ENCODE measurements around the gene LRRC27.

DNA sequence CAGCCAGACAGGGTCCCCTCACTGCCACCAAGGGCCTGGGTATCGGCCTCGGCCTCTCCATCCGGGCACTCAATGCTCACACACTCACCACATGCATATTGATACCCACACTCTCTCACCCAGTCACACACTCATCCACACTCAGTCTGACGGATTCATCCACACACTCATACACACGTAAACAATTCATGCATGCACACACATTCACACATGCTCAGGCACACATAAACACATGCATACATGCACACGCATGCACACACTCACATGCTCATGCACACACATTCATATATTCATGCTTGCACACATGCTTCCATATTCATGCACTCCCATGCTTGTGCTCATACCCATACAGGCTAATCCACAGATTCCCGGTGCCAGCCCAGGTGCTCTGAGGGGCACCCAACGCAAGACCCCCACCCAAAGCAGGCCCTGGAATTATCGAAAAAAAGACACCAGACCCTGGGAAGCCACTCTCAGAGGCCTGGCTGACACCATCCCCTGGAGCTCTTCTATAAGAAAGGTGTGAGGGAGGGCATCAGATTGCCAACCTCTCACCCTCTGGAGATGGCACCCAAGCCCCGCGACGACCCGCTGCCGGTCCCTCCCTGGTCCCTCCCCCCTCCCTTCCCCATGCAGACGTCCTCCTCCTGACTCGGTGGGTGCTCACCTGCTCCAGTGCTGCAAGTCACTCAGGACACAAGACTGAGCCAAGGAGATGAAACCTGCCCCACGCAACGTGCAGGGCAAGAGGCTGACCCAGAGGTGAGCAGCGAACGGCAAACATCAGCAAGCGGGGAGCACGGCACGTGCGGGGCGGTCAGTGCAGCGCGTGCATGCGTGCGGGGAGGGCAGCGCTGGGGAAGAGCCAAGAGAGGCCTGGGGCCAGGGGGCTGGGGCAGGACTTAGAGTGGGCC is 39.4 kb upstream of the LRRC27 start:
- TF ChIP-seq POLR2A (IDR thresholded peaks at IDR 0.05; ENCODE audit: low read length) (no peak), GATA1 (IDR thresholded peaks at IDR 0.05; ENCODE audit: low read depth, low read length) (no peak)

All from erythroblast (primary cell).